CD8-positive, alpha-beta memory T cell (primary cell): ENCODE results near the gene PLXNB2. TPM values are rescaled to one million over a fixed set of nuclear protein-coding genes. Genes with fewer than 3 reads are reported as not detected.
"Not testable (repeated sequence)": the region's sequence is repeated elsewhere in the genome, so short reads cannot be mapped to it uniquely, and the experiment has no call there.

Experiments used
- CTCF ChIA-PET: fragments of 350-600 bp; sonication (Branson Sonifier 250); formaldehyde crosslinking; loops from one replicate; lab custom pipeline; 2021; ENCODE audit warnings: antibody characterized with exemption; lab: Charles Lee
- POLR2A ChIA-PET: fragments of 350-600 bp; sonication (Branson Sonifier 250); formaldehyde crosslinking; loops from one replicate; lab custom pipeline; 2021; ENCODE audit warnings: antibody characterized with exemption; lab: Charles Lee
- DNase-seq, 5 donors: peaks; one replicate each; pipeline versions ENCODE4 v3.0.0 to v3.0.0-alpha.2; 2020 to 2022; ENCODE audit warnings: mixed read lengths in 1 of 5
- H3K27ac ChIP-seq: one replicate; pipeline ENCODE4 v1.7.0; 2013; ENCODE audit warnings: low read depth, mild to moderate bottlenecking, low read length, moderate library complexity
- H3K27me3 ChIP-seq: 2 replicates; pipeline ENCODE4 v1.7.0; 2013; ENCODE audit warnings: low read length, mild to moderate bottlenecking; ENCODE audit not compliant: insufficient read depth, poor library complexity, severe bottlenecking
- H3K36me3 ChIP-seq: 2 replicates; pipeline ENCODE4 v1.7.0; 2013; ENCODE audit warnings: mild to moderate bottlenecking, low read length, moderate library complexity; ENCODE audit not compliant: insufficient read depth
- H3K4me1 ChIP-seq: 2 replicates; pipeline ENCODE4 v1.7.0; 2013; ENCODE audit warnings: mild to moderate bottlenecking, low read length, moderate library complexity; ENCODE audit not compliant: insufficient read depth
- H3K4me3 ChIP-seq: 2 replicates; pipeline ENCODE4 v1.7.0; 2013; ENCODE audit warnings: mild to moderate bottlenecking, low read length
- H3K9me3 ChIP-seq: 2 replicates; pipeline ENCODE4 v1.7.0; 2013; ENCODE audit warnings: mild to moderate bottlenecking, low read length
- H3K27ac Mint-ChIP-seq, 8 donors: one replicate each; pipeline ENCODE4 v1.8.0; 2020 to 2021; ENCODE audit warnings: mixed read lengths in 8 of 8, mild to moderate bottlenecking in 6 of 8, inconsistent platforms in 3 of 8, moderate library complexity in 3 of 8
- H3K27me3 Mint-ChIP-seq, 2 donors: one replicate each; pipeline ENCODE4 v1.8.0; 2020 to 2021; ENCODE audit warnings: mixed read lengths in 2 of 2, mild to moderate bottlenecking in 1 of 2, moderate library complexity in 1 of 2
- H3K36me3 Mint-ChIP-seq, 3 donors: one replicate each; pipeline ENCODE4 v1.8.0; 2020 to 2021; ENCODE audit warnings: mixed read lengths in 3 of 3, inconsistent platforms in 1 of 3, mild to moderate bottlenecking in 1 of 3
- H3K4me1 Mint-ChIP-seq, 3 donors: one replicate each; pipeline ENCODE4 v1.8.0; 2020 to 2021; ENCODE audit warnings: mixed read lengths in 3 of 3, inconsistent platforms in 1 of 3, mild to moderate bottlenecking in 1 of 3
- H3K4me3 Mint-ChIP-seq, 7 donors: one replicate each; pipeline ENCODE4 v1.8.0; 2020 to 2021; ENCODE audit warnings: mixed read lengths in 7 of 7, mild to moderate bottlenecking in 6 of 7, moderate library complexity in 4 of 7, inconsistent platforms in 2 of 7
- H3K9me3 Mint-ChIP-seq, 5 donors: one replicate each; pipeline ENCODE4 v1.8.0; 2020 to 2022; ENCODE audit warnings: mixed read lengths in 5 of 5, mild to moderate bottlenecking in 3 of 5, moderate library complexity in 2 of 5, inconsistent platforms in 1 of 5
- polyA plus RNA-seq: library from polyadenylated mRNA; unstranded; fragments of 300-500 nt; fragmentation: Illumina TruSeq; gene quantifications from one replicate; pipeline ENCODE4 v1.2.3, GENCODE V29; 2021
- total RNA-seq, 2 experiments: library from RNA; stranded (reverse); gene quantifications; one replicate each; pipeline ENCODE4 v1.2.3, GENCODE V29; 2021

PLXNB2 gene
- total and polyA plus RNA-seq, 3 experiments from 2014 or later = 0.17 to 14.4 (median 13.4) TPM

- H3K36me3 ChIP-seq = no peaks in the 10 kb centered on the region
- Mint-ChIP-seq H3K27ac (no peak overlapping the region), H3K27me3 (peaks cover 0 to 2% of the 10 kb centered on the region in 2 donors), H3K4me3 (no peak overlapping the region), H3K4me1 (peaks cover 4 to 9% (median 4%) of the 10 kb centered on the region in 3 donors), H3K36me3 (peaks cover 0 to 1% (median 0%) of the 10 kb centered on the region in 3 donors), H3K9me3 (no peaks in the 10 kb centered on the region)
- H3K9me3 ChIP-seq = no peaks in the 10 kb centered on the region
- H3K4me1 ChIP-seq = peaks cover 6% of the 10 kb centered on the region
- no peak for DNase-seq
- POLR2A ChIA-PET = no interaction called here
- H3K27ac ChIP-seq = no peak overlapping the region
- H3K4me3 ChIP-seq = no peak overlapping the region
- no peaks in the 10 kb centered on the region for H3K27me3 ChIP-seq
- CTCF ChIA-PET = no interaction called here
Observed at GRCh38 chr22:50337262-50338041, 30.0 kb upstream of the PLXNB2 start.

DNA sequence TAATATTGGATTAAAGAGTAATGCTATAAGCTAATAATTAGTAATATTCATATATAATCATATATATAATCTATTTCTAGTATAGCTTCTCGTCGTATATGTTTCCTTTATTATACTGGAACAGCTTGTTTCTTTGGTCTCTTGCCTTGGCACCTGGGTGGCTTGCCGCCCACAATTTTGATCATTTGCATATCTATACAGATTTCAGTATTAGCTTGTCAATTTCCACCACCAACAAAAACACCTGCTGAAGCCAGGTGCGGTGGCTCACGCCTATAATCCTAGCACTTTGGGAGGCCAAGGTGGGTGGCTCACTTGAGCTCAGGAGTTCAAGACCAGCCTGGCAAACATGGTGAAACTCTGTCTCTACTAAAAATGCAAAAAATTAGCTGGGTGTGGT, 27.0 kb upstream of the PLXNB2 start:
- H3K9me3 Mint-ChIP-seq, H3K36me3 Mint-ChIP-seq, H3K4me1 Mint-ChIP-seq, POLR2A ChIA-PET, H3K27me3 ChIP-seq, H3K27ac Mint-ChIP-seq, H3K27ac ChIP-seq, H3K27me3 Mint-ChIP-seq, H3K4me3 Mint-ChIP-seq, H3K9me3 ChIP-seq, H3K4me3 ChIP-seq, H3K4me1 ChIP-seq, H3K36me3 ChIP-seq, DNase-seq: not testable (repeated sequence)
- CTCF ChIA-PET = interaction anchor here (0.9 to 1.2 kb wide), 6 partner anchors 8 to 164 kb away, joined by 3 to 4 read pairs (median 3); no protein-coding TSS in a partner anchor

DNA sequence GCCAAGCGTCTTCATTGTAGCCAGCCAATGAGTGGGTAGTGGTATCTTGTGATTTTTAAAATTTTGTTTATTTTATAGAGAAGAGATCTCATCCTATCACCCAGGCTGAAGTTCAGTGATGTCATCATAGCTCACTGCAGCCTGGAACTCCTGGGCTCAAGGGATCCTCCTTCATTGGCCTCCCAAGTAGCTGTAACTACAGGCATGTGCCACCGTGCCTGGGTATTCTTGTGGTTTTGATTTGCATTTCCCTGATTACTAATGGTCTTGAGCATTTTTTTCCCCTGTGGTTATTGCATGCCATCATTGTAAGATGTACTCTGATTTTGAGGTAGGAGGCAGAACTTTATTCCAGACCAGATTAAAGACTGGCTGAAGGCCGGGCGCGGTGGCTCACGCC, 21.8 kb upstream of the PLXNB2 start:
- Histone ChIP-seq H3K4me1 (peaks cover 7% of the 10 kb centered on the region), H3K4me3 (no peak overlapping the region), H3K9me3 (no peaks in the 10 kb centered on the region), H3K36me3 (no peaks in the 10 kb centered on the region), H3K27ac (no peak overlapping the region), H3K27me3 (no peaks in the 10 kb centered on the region)
- DNase-seq = no peak
- Mint-ChIP-seq H3K27me3 (peaks cover 3 to 8% of the 10 kb centered on the region in 2 donors), H3K4me1 (peaks cover 4 to 13% (median 13%) of the 10 kb centered on the region in 3 donors), H3K36me3 (no peaks in the 10 kb centered on the region), H3K4me3 (peak overlapping the region in 3 of 7 donors; percentile 6 to 54 (median 45)), H3K27ac (no peak overlapping the region), H3K9me3 (no peaks in the 10 kb centered on the region)
- POLR2A ChIA-PET = no interaction called here
- CTCF ChIA-PET = interaction anchor here (1.2 to 4.5 kb wide), 5 partner anchors 12 to 196 kb away, joined by 3 to 33 read pairs (median 9); partner anchors contain the start of genes HDAC10 and SCO2

DNA sequence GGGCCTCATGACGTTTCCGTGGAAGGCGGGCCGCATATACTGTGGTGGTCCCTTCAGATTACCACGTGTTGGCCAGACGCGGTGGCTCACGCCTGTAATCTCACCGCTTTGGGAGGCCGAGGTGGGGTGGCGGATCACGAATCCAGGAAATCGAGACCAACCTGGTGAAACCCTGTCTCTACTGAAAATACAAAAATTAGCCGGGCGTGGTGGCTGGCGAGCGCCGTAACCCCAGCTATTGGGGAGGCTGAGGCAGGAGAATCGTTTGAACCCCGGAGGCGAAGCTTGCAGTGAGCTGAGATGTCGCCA, 20.2 kb upstream of the PLXNB2 start:
- Mint-ChIP-seq H3K4me3 (peak overlapping the region; percentile 78 to 87 (median 84)), H3K4me1 (peaks cover 4 to 13% (median 13%) of the 10 kb centered on the region in 3 donors), H3K27ac (peak overlapping the region; percentile 37 to 92 (median 64)), H3K27me3 (peaks cover 3 to 6% of the 10 kb centered on the region in 2 donors), H3K36me3 (no peaks in the 10 kb centered on the region), H3K9me3 (no peaks in the 10 kb centered on the region)
- Histone ChIP-seq H3K4me1 (peaks cover 7% of the 10 kb centered on the region), H3K9me3 (no peaks in the 10 kb centered on the region), H3K36me3 (no peaks in the 10 kb centered on the region), H3K27me3 (no peaks in the 10 kb centered on the region), H3K4me3 (peak overlapping the region; percentile 53), H3K27ac (peak overlapping the region; percentile 61)
- no peak for DNase-seq
- POLR2A ChIA-PET = interaction anchor here (1.5 kb wide), 1 partner anchor 76 kb away, joined by 7 read pairs; the partner anchor contains the start of gene HDAC10
- CTCF ChIA-PET = interaction anchor here (1.0 to 4.5 kb wide), 12 partner anchors 9 to 293 kb away, joined by 3 to 33 read pairs (median 6); partner anchors contain the start of genes HDAC10, MAPK11, PLXNB2 and SCO2

DNA sequence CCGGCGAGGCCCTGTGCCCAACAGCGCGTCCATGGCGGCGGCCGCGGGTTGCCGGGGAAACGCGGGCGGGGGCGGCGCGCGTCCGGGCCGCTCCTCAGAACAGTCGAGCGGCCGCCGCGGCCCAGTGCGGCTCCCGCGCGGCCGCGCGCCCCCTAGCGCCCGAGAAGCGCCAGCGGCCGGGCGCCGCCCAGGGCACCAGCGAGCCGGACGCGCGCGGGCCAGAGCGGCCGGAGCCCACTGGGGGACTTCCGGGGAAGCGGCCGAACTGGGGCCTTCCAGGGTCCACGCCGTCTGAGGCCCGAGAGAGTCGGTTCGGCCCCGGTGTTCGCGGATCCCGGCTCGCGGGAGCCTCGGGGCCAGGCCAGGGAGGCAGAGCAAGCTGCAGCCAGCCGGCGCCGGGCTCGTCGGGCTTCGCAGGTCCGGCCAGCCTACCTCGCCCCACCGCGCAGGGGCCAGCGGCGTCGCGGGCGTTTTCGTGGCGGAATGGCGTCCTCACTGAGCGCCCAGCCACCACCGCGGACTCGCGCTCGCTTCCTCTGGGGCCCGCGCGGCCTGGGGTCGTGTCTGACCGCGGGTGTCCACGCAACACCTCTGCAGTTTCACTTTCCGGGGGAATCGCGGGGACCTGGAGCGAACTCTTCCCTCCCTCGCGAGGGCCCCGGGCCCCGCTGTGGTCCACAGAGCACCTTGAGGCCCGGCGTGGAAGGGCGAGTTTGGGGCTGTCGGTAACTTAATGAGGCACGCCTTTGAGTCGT, 19.7 kb upstream of the PLXNB2 start, which contains the start of gene DENND6B:
Gene DENND6B (minus strand): TSS at position 57 of the 755 bp plus-strand sequence. CDS start 24 bp downstream, at position 33.
- H3K4me1 ChIP-seq = peaks cover 7% of the 10 kb centered on the region
- no peaks in the 10 kb centered on the region for H3K36me3 Mint-ChIP-seq
- H3K4me3 Mint-ChIP-seq = peak within 1 kb of the TSS; percentile 78 to 91 (median 84)
- H3K36me3 ChIP-seq = no peaks in the 10 kb centered on the region
- H3K9me3 ChIP-seq = no peaks in the 10 kb centered on the region
- peak within 1 kb of the TSS; percentile 61 for H3K27ac ChIP-seq
- H3K4me1 Mint-ChIP-seq = peaks cover 4 to 13% (median 13%) of the 10 kb centered on the region in 3 donors
- H3K27ac Mint-ChIP-seq = peak within 1 kb of the TSS; percentile 37 to 95 (median 70)
- no peaks in the 10 kb centered on the region for H3K27me3 ChIP-seq
- H3K27me3 Mint-ChIP-seq = peaks cover 3 to 6% of the 10 kb centered on the region in 2 donors
- POLR2A ChIA-PET = interaction anchor here (1.5 kb wide), 1 partner anchor 75 kb away, joined by 7 read pairs; the partner anchor contains the start of gene HDAC10
- DNase-seq = peak; percentile 58 to 73 (median 64)
- peak within 1 kb of the TSS; percentile 53 for H3K4me3 ChIP-seq
- CTCF ChIA-PET = interaction anchor here (1.0 to 4.5 kb wide), 13 partner anchors 8 to 293 kb away, joined by 3 to 33 read pairs (median 5); partner anchors contain the start of genes HDAC10, MAPK11, SCO2 and TUBGCP6
- no peaks in the 10 kb centered on the region for H3K9me3 Mint-ChIP-seq

GRCh38 chr22:50326225-50326955, 18.9 kb upstream of the PLXNB2 start:
- Mint-ChIP-seq H3K9me3 (no peaks in the 10 kb centered on the region), H3K4me1 (peaks cover 4 to 13% (median 13%) of the 10 kb centered on the region in 3 donors), H3K36me3 (no peaks in the 10 kb centered on the region), H3K27ac (peak overlapping the region in 4 of 8 donors; percentile 37 to 95 (median 76)), H3K4me3 (peak overlapping the region; percentile 37 to 91 (median 78)), H3K27me3 (peaks cover 3 to 6% of the 10 kb centered on the region in 2 donors)
- Histone ChIP-seq H3K9me3 (no peaks in the 10 kb centered on the region), H3K36me3 (no peaks in the 10 kb centered on the region), H3K4me3 (no peak overlapping the region), H3K27me3 (no peaks in the 10 kb centered on the region), H3K27ac (no peak overlapping the region), H3K4me1 (peaks cover 7% of the 10 kb centered on the region)
- POLR2A ChIA-PET = interaction anchor here (1.4 to 1.5 kb wide), 2 partner anchors 20 to 75 kb away, joined by 4 to 7 read pairs; partner anchors contain the start of genes HDAC10 and PLXNB2
- peak in 1 of 5 donors; percentile 17 for DNase-seq
- CTCF ChIA-PET = interaction anchor here (0.8 to 4.5 kb wide), 12 partner anchors 10 to 199 kb away, joined by 3 to 33 read pairs (median 5); partner anchors contain the start of genes HDAC10, MAPK11, SCO2 and TUBGCP6
